ENCODE data around the gene ANXA3. TPM values are rescaled to one million over a fixed set of nuclear protein-coding genes. Genes with fewer than 3 reads are reported as not detected.

The ANXA3 gene
- polyA plus RNA-seq, 1 of the 3 experiments (the other 2 are of a cell fraction): 13.8 TPM

GRCh38 chr4:78581618-78582017 lies 30.0 kb downstream of the ANXA3 start:
- Histone ChIP-seq H3K4me2 (no peak overlapping the region), H3K4me1 (ENCODE audit: control insufficient read depth in 1 of 2, insufficient read depth in 2 of 2, low read depth in 1 of 2, low read length in 1 of 2) (0 out of 4 replicates have a peak, but pooled peaks cover 0 to 5% of the 10 kb centered on the region in 2 experiments), H3K9me2 (no peaks in the 10 kb centered on the region), H3K27ac (ENCODE audit: low read depth in 2 of 2, low read length in 1 of 2) (no peak overlapping the region), H3F3A (replicated peaks; ENCODE audit: insufficient read depth) (peaks cover 4% of the 10 kb centered on the region), H3K79me2 (ENCODE audit: insufficient read depth) (no peaks in the 10 kb centered on the region), H3K9me3 (no peaks in the 10 kb centered on the region), H2AFZ (ENCODE audit: low read depth) (no peak overlapping the region), H3K36me3 (replicated peaks in 1 of 2; ENCODE audit: control insufficient read depth in 1 of 2, insufficient read depth in 2 of 2, low read length in 1 of 2) (peaks cover 0 to 2% of the 10 kb centered on the region in 2 experiments), H3K27me3 (ENCODE audit: insufficient read depth) (no peaks in the 10 kb centered on the region), H3K4me3 (ENCODE audit: low read depth in 2 of 2, low read length in 1 of 2) (no peak overlapping the region), H3K9ac (no peak overlapping the region), H4K20me1 (ENCODE audit: insufficient read depth) (no peaks in the 10 kb centered on the region)
- WGBS (ENCODE audit: low lambda C conversion rate): 91% methylated on average over 3 of the region's 3 CpGs
- TF ChIP-seq SMC3 (IDR thresholded peaks at IDR 0.05; ENCODE audit: low read depth, low read length) (no peak), FOXM1 (IDR thresholded peaks at IDR 0.05; ENCODE audit: low read depth) (no peak), IRF3 (IDR thresholded peaks at IDR 0.05; ENCODE audit: low read depth, low read length) (no peak), CHD2 (IDR thresholded peaks at IDR 0.05; ENCODE audit: low read length, partially characterized antibody) (no peak), FOSL2 (IDR thresholded peaks at IDR 0.05; ENCODE audit: borderline replicate concordance, low read depth) (no peak), EZH2phosphoT487 (IDR thresholded peaks at IDR 0.05; ENCODE audit: borderline replicate concordance, low read depth) (no peak), NRF1 (IDR thresholded peaks at IDR 0.05; ENCODE audit: low read depth, low read length) (no peak), GATA2 (CRISPR knock-in tag; IDR thresholded peaks at IDR 0.05) (no peak), ELF1 (IDR thresholded peaks at IDR 0.05) (no peak), FOXJ3 (CRISPR knock-in tag; IDR thresholded peaks at IDR 0.05) (no peak), TAF1 (IDR thresholded peaks at IDR 0.05; ENCODE audit: borderline replicate concordance, low read depth, low read length) (no peak), JUND (IDR thresholded peaks at IDR 0.05) (no peak), RAD21 (IDR thresholded peaks at IDR 0.05; ENCODE audit: low read length) (no peak), REST (IDR thresholded peaks at IDR 0.05; ENCODE audit: low read depth, low read length) (no peak), EP300 (IDR thresholded peaks at IDR 0.05; ENCODE audit: borderline replicate concordance in 1 of 2, low read depth in 1 of 2, low read length in 1 of 2) (no peak), PBX3 (IDR thresholded peaks at IDR 0.05) (no peak), MXI1 (IDR thresholded peaks at IDR 0.05; ENCODE audit: low read depth, low read length) (no peak), GABPA (IDR thresholded peaks at IDR 0.05; ENCODE audit: low read depth) (no peak)
- ChIA-PET POLR2A (no interaction called here), CTCF (interaction anchor here (0.9 to 1.0 kb wide), 2 partner anchors 13 kb away, joined by 3 read pairs; no protein-coding TSS in a partner anchor)
- DNase-seq: no peak
